H7 (cell line): ENCODE data around the gene INPP4B. TPM values are rescaled to one million over a fixed set of nuclear protein-coding genes. Genes with fewer than 3 reads are reported as not detected.

ENCODE experiments used
- DNase-seq: peaks from one replicate; pipeline ENCODE4 v3.0.0; 2012
- H3K27me3 ChIP-seq: 2 replicates; pipeline ENCODE4 v1.6.0; 2011; ENCODE audit warnings: mild to moderate bottlenecking, low read length; ENCODE audit not compliant: control insufficient read depth, insufficient read depth
- H3K36me3 ChIP-seq: replicated peaks from 2 replicates; pipeline ENCODE4 v1.5.1; 2011; ENCODE audit warnings: low read length; ENCODE audit not compliant: control insufficient read depth, insufficient read depth
- H3K4me3 ChIP-seq: 2 replicates; pipeline ENCODE4 v1.5.1; 2011; ENCODE audit warnings: low read depth, mild to moderate bottlenecking, control low read depth, low read length, moderate library complexity; ENCODE audit not compliant: insufficient read depth
- total RNA-seq: library from RNA; depleted of rRNA; stranded (reverse); fragments of >200 nt; shearing (Covaris generic); gene quantifications from 2 replicates; pipeline ENCODE4 v1.2.3, GENCODE V29; 2014

Gene INPP4B
- total RNA-seq, 1 experiment from 2014 or later: 2.2 TPM

- Histone ChIP-seq H3K4me3 (no peak overlapping the region), H3K27me3 (no peaks in the 10 kb centered on the region), H3K36me3 (no peaks in the 10 kb centered on the region)
- DNase-seq: no peak
Observed at GRCh38 chr4:142574306-142574705, 271.8 kb downstream of the INPP4B start.

- Histone ChIP-seq H3K36me3 (no peaks in the 10 kb centered on the region), H3K27me3 (no peaks in the 10 kb centered on the region), H3K4me3 (no peak overlapping the region)
- DNase-seq: no peak
Observed at GRCh38 chr4:142572071-142572470, 274.0 kb downstream of the INPP4B start.

GRCh38 chr4:142567620-142568451 is 278.3 kb downstream of the INPP4B start:
- Histone ChIP-seq H3K27me3 (no peaks in the 10 kb centered on the region), H3K4me3 (no peak overlapping the region), H3K36me3 (no peaks in the 10 kb centered on the region)
- no peak for DNase-seq

- no peaks in the 10 kb centered on the region for H3K36me3 ChIP-seq
- no peak overlapping the region for H3K4me3 ChIP-seq
- DNase-seq: peak; percentile 8
- no peaks in the 10 kb centered on the region for H3K27me3 ChIP-seq
Observed at GRCh38 chr4:142567199-142567598, 278.9 kb downstream of the INPP4B start.

- DNase-seq: no peak
Observed at GRCh38 chr4:142566777-142567176, 279.3 kb downstream of the INPP4B start.

GRCh38 chr4:142566243-142566642 is 279.9 kb downstream of the INPP4B start:
- DNase-seq: no peak
- Histone ChIP-seq H3K27me3 (no peaks in the 10 kb centered on the region), H3K36me3 (no peaks in the 10 kb centered on the region), H3K4me3 (no peak overlapping the region)

More at GRCh38 chr4:142566777-142567176, 279.3 kb downstream of the INPP4B start:
- H3K27me3 ChIP-seq: no peaks in the 10 kb centered on the region
- no peak overlapping the region for H3K4me3 ChIP-seq
- no peaks in the 10 kb centered on the region for H3K36me3 ChIP-seq

- no peaks in the 10 kb centered on the region for H3K27me3 ChIP-seq
- H3K36me3 ChIP-seq: no peaks in the 10 kb centered on the region
- DNase-seq: no peak
- H3K4me3 ChIP-seq: no peak overlapping the region
Observed at GRCh38 chr4:142565771-142566170, 280.3 kb downstream of the INPP4B start.

- H3K27me3 ChIP-seq: no peaks in the 10 kb centered on the region
- H3K4me3 ChIP-seq: no peak overlapping the region
- no peaks in the 10 kb centered on the region for H3K36me3 ChIP-seq
- DNase-seq: no peak
Observed at GRCh38 chr4:142563682-142564291, 282.3 kb downstream of the INPP4B start.

GRCh38 chr4:142559986-142560385 is 286.1 kb downstream of the INPP4B start:
- Histone ChIP-seq H3K4me3 (no peak overlapping the region), H3K27me3 (no peaks in the 10 kb centered on the region), H3K36me3 (no peaks in the 10 kb centered on the region)
- no peak for DNase-seq

- Histone ChIP-seq H3K36me3 (no peaks in the 10 kb centered on the region), H3K27me3 (no peaks in the 10 kb centered on the region), H3K4me3 (no peak overlapping the region)
- DNase-seq: no peak
Observed at GRCh38 chr4:142558851-142559250, 287.2 kb downstream of the INPP4B start.

- Histone ChIP-seq H3K27me3 (no peaks in the 10 kb centered on the region), H3K36me3 (no peaks in the 10 kb centered on the region), H3K4me3 (no peak overlapping the region)
- DNase-seq: no peak
Observed at GRCh38 chr4:142557239-142557801, 288.8 kb downstream of the INPP4B start.

- Histone ChIP-seq H3K27me3 (no peaks in the 10 kb centered on the region), H3K4me3 (no peak overlapping the region), H3K36me3 (no peaks in the 10 kb centered on the region)
- no peak for DNase-seq
Observed at GRCh38 chr4:142556570-142557238, 289.4 kb downstream of the INPP4B start.

GRCh38 chr4:142556048-142556447 is 290.1 kb downstream of the INPP4B start:
- DNase-seq: no peak
- Histone ChIP-seq H3K27me3 (no peaks in the 10 kb centered on the region), H3K36me3 (no peaks in the 10 kb centered on the region), H3K4me3 (no peak overlapping the region)

GRCh38 chr4:142554412-142554811 is 291.7 kb downstream of the INPP4B start:
- Histone ChIP-seq H3K27me3 (no peaks in the 10 kb centered on the region), H3K36me3 (no peaks in the 10 kb centered on the region), H3K4me3 (no peak overlapping the region)
- no peak for DNase-seq
